Mononuclear cell (primary cell): ENCODE measurements around the gene ETHE1. TPM values are rescaled to one million over a fixed set of nuclear protein-coding genes. Genes with fewer than 3 reads are reported as not detected.
A peak's percentile ranks its signal among the peaks of the same experiment; 100 is the strongest.
"Not testable (repeated sequence)": the region's sequence is repeated elsewhere in the genome, so short reads cannot be mapped to it uniquely, and the experiment has no call there.

ENCODE experiments used
- H3K27me3 ChIP-seq: 2 replicates; pipeline ENCODE4 v1.6.0; 2011; ENCODE audit warnings: low read length, control low read depth; ENCODE audit not compliant: insufficient read depth
- H3K4me1 ChIP-seq: 2 replicates; pipeline ENCODE4 v1.5.1; 2011; ENCODE audit warnings: mild to moderate bottlenecking, low read length, control low read depth; ENCODE audit not compliant: insufficient read depth
- H3K4me3 ChIP-seq: 2 replicates; pipeline ENCODE4 v1.5.1; 2011; ENCODE audit warnings: mild to moderate bottlenecking, low read length, moderate library complexity
- H3K9me3 ChIP-seq: 2 replicates; pipeline ENCODE4 v1.5.1; 2011; ENCODE audit warnings: low read depth, mild to moderate bottlenecking, control low read depth, low read length
- total RNA-seq: library from RNA; depleted of rRNA; stranded (reverse); fragments of >200 nt; gene quantifications from one replicate; pipeline ENCODE4 v1.2.3, GENCODE V29; 2012

ETHE1 gene
- total RNA-seq, 1 donor, result 30.6 TPM

GRCh38 chr19:43518051-43518450, 8.9 kb downstream of the ETHE1 start:
- no peak overlapping the region for H3K4me3 ChIP-seq
- H3K9me3 ChIP-seq, result no peaks in the 10 kb centered on the region
- peaks cover 21% of the 10 kb centered on the region for H3K4me1 ChIP-seq
- no peaks in the 10 kb centered on the region for H3K27me3 ChIP-seq

- not testable (repeated sequence) for H3K27me3 ChIP-seq, H3K4me1 ChIP-seq, H3K9me3 ChIP-seq, H3K4me3 ChIP-seq
Observed at GRCh38 chr19:43512399-43512798, 14.6 kb downstream of the ETHE1 start.

GRCh38 chr19:43511324-43511723, 15.7 kb downstream of the ETHE1 start:
- H3K27me3 ChIP-seq, result no peaks in the 10 kb centered on the region
- H3K9me3 ChIP-seq, result no peaks in the 10 kb centered on the region
- H3K4me3 ChIP-seq, result no peak overlapping the region
- H3K4me1 ChIP-seq, result no peaks in the 10 kb centered on the region

GRCh38 chr19:43510713-43511112, 16.3 kb downstream of the ETHE1 start:
- H3K4me3 ChIP-seq, result no peak overlapping the region
- no peaks in the 10 kb centered on the region for H3K27me3 ChIP-seq
- H3K4me1 ChIP-seq, result no peaks in the 10 kb centered on the region
- no peaks in the 10 kb centered on the region for H3K9me3 ChIP-seq

GRCh38 chr19:43507880-43508279, 19.1 kb downstream of the ETHE1 start:
- no peaks in the 10 kb centered on the region for H3K27me3 ChIP-seq
- no peak overlapping the region for H3K4me3 ChIP-seq
- peaks cover 20% of the 10 kb centered on the region for H3K4me1 ChIP-seq
- no peaks in the 10 kb centered on the region for H3K9me3 ChIP-seq

- peaks cover 26% of the 10 kb centered on the region for H3K4me1 ChIP-seq
- H3K9me3 ChIP-seq, result no peaks in the 10 kb centered on the region
- no peaks in the 10 kb centered on the region for H3K27me3 ChIP-seq
- no peak overlapping the region for H3K4me3 ChIP-seq
Observed at GRCh38 chr19:43506629-43507028, 20.4 kb downstream of the ETHE1 start.

GRCh38 chr19:43505941-43506340, 21.1 kb downstream of the ETHE1 start:
- H3K4me1 ChIP-seq, result peaks cover 26% of the 10 kb centered on the region

GRCh38 chr19:43505186-43505456, 21.9 kb downstream of the ETHE1 start:
- Histone ChIP-seq H3K9me3 (no peaks in the 10 kb centered on the region), H3K4me1 (peaks cover 26% of the 10 kb centered on the region), H3K4me3 (no peak overlapping the region), H3K27me3 (no peaks in the 10 kb centered on the region)

More at GRCh38 chr19:43505941-43506340, 21.1 kb downstream of the ETHE1 start:
- no peaks in the 10 kb centered on the region for H3K27me3 ChIP-seq
- no peaks in the 10 kb centered on the region for H3K9me3 ChIP-seq
- H3K4me3 ChIP-seq, result no peak overlapping the region

GRCh38 chr19:43504426-43505185, 22.4 kb downstream of the ETHE1 start, which contains the start of gene PHLDB3:
Gene PHLDB3 (minus strand): TSS chr19:43504746. CDS start chr19:43504118, 628 bp downstream.
- no peaks in the 10 kb centered on the region for H3K27me3 ChIP-seq
- H3K9me3 ChIP-seq, result no peaks in the 10 kb centered on the region
- H3K4me1 ChIP-seq, result peaks cover 26% of the 10 kb centered on the region
- peak within 1 kb of the TSS; percentile 72 for H3K4me3 ChIP-seq

GRCh38 chr19:43503501-43504425, 23.2 kb downstream of the ETHE1 start:
- peaks cover 26% of the 10 kb centered on the region for H3K4me1 ChIP-seq
- H3K9me3 ChIP-seq, result no peaks in the 10 kb centered on the region
- peak overlapping the region; percentile 72 for H3K4me3 ChIP-seq
- no peaks in the 10 kb centered on the region for H3K27me3 ChIP-seq

GRCh38 chr19:43502419-43502976, 24.5 kb downstream of the ETHE1 start:
- no peaks in the 10 kb centered on the region for H3K27me3 ChIP-seq
- no peak overlapping the region for H3K4me3 ChIP-seq
- H3K9me3 ChIP-seq, result no peaks in the 10 kb centered on the region
- H3K4me1 ChIP-seq, result peaks cover 26% of the 10 kb centered on the region

- H3K9me3 ChIP-seq, result no peaks in the 10 kb centered on the region
- H3K27me3 ChIP-seq, result no peaks in the 10 kb centered on the region
- H3K4me1 ChIP-seq, result peaks cover 26% of the 10 kb centered on the region
- no peak overlapping the region for H3K4me3 ChIP-seq
Observed at GRCh38 chr19:43501661-43502418, 25.2 kb downstream of the ETHE1 start.

GRCh38 chr19:43499042-43499441, 28.0 kb downstream of the ETHE1 start:
- Histone ChIP-seq H3K9me3 (no peaks in the 10 kb centered on the region), H3K4me3 (no peak overlapping the region), H3K4me1 (peaks cover 15% of the 10 kb centered on the region), H3K27me3 (no peaks in the 10 kb centered on the region)

GRCh38 chr19:43498233-43498842, 28.7 kb downstream of the ETHE1 start:
- peaks cover 11% of the 10 kb centered on the region for H3K4me1 ChIP-seq
- H3K9me3 ChIP-seq, result no peaks in the 10 kb centered on the region
- no peaks in the 10 kb centered on the region for H3K27me3 ChIP-seq
- H3K4me3 ChIP-seq, result no peak overlapping the region
